NK-92 (cell line): ENCODE measurements around the gene SYT17.
"Not testable (repeated sequence)": the region's sequence is repeated elsewhere in the genome, so short reads cannot be mapped to it uniquely, and the experiment has no call there.

ENCODE experiments used
- DNase-seq: peaks from one replicate; lab custom pipeline; 2025; ENCODE audit not compliant: unreplicated experiment; lab: John Stamatoyannopoulos, UW

The SYT17 gene

GRCh38 chr16:19173059-19173458, 5.0 kb downstream of the SYT17 start:
- DNase-seq: no peak

- DNase-seq: no peak
Measured at GRCh38 chr16:19173649-19174383, 5.8 kb downstream of the SYT17 start.

GRCh38 chr16:19174478-19174877, 6.4 kb downstream of the SYT17 start:
- no peak for DNase-seq

GRCh38 chr16:19175492-19176262, 7.6 kb downstream of the SYT17 start:
- no peak for DNase-seq

DNA sequence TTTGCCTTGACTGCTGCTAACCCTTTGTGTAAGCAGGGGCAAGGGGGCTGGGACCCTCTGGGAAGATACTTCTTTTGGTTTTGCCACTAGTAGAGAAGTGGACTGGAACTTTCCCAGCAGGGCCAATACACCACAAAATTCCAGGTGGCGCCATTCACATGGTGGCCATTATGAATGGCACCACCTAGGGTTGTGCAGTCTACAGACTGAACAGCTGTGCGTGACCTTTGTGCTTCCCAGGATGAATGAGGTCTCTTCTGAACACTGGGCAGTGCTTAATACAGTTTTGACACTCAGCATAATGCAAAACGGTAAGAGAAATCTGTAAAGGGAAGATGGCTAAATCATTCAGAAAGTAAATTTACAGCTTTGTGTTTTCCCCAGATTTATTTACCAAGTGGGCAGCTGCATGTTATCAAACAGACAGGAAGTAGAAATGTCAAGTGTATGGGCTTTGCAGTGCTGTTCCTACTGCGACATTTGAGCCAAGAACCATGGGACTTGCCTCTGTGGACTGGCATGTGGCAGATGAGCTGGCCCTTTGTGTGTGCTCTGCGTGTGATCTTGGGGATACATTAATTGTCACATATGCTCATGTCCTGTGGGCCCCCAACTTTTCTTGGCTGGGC, 9.2 kb downstream of the SYT17 start:
- no peak for DNase-seq

DNA sequence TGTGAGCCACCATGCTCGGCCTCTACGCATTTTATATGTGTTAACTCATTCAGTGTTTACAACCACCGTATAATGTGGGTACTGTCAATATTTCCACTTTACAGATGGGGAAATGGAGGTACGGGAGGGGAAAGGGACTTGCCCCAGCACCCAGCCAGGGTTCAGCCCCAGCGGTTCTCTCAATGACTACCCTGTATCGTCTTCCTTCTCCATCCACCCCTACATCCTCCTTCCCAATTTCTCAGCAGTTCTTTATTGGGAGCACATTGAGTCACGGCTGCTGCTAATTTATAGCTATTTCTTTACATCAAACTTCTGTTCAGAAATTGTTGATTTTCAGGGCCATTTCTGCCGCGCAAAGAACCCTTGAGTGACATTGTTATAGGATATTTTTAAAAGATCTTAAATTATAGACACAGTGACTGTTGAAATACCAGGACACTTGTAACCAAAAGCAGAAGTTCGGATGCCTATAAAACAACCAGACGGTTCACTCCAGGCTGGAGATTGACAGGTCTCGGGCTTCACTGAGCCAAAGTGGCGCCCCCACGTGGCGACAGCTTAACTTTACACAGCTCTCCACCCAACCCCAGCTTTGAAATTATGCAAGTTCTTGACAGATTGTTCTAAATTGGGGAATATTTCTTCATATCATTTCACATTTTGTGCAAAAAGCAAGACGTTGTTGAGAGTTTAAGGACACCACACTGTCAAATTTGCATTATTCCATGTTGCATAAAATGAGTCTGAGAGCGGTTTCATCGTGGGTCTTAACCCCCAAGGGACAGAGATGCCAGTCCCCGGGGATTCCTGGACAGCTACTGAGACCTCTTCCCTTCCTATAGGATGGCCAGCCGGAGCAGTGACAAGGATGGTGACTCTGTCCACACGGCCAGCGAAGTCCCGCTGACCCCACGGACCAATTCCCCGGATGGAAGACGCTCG, 11.8 kb downstream of the SYT17 start:
- DNase-seq: no peak

DNA sequence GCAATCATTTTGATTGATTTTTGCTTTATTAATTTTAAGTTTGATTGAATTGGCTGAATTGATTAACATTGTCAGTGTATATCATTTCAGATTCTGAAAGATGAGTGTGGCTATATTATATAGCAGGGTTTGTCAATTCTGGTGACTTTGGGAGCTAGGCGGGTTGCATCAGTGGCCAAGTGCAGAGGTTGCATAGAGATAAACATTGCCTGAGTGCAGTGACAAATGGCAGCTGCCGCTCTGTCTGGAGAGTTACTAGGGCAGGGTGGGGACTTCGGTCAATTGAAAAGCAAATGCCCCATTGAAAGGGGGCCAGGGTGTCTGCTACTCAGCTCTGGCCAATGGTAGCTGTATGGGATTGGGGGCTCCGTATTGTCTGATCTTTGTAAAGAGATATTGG, 12.7 kb downstream of the SYT17 start:
- no peak for DNase-seq

GRCh38 chr16:19182481-19182880, 14.4 kb downstream of the SYT17 start:
- DNase-seq: no peak

DNA sequence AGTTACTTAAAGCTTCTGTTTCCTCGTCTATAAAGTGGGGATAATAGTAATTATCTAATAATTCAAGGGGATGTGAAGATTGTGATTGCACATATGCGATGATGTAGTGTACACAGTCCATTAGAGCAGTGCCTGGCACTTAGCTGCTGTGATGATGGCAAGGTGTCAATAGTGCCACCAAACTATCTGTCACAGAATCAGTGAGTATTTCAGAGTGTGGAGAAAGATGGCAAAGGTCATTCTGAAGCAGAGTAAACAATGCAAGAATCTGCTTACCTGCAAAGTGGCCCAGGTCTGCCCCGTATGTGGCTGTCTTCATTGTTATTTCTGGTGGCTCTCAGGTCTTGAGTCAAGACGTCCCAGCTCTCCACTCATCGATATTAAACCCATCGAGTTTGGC, 15.1 kb downstream of the SYT17 start:
- DNase-seq: no peak

- no peak for DNase-seq
Measured at GRCh38 chr16:19184823-19185509, 16.9 kb downstream of the SYT17 start.

DNA sequence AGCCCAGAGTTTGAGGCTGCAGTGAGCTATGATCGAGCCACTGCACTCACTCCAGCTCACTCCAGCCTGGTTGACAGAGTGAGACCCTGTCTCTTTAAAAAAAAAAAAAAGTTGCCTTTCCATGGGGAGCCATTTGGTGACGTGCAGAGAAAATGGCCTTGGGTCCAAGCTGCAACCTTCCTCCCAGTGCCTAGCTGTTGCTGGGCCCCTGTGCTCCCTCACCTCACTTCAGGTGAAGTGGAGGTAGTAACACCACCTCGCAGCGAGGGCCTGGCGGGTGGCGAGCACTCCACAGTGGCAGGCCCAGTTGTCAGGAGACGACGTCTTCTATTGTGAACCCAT, 17.4 kb downstream of the SYT17 start:
- DNase-seq: no peak

DNA sequence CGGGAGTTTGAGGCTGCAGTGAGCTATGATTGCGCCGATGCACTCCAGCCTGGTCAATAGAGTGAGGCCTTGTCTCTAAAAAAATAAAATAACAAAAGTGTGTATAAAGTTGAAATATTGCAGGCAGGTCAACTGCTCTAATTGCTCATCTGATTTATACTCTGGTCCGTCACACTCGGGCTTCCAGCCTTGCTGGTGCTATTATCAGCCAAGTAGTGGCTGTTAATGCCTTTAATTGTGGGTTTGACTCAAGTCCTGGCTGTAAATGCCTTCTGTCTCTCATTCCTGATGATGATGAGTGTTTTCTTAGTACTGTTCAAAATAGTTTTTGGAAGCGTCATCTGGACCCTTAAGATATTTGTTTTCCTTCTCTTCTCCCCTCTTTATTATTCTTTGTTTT, 18.4 kb downstream of the SYT17 start:
- DNase-seq: no peak

DNA sequence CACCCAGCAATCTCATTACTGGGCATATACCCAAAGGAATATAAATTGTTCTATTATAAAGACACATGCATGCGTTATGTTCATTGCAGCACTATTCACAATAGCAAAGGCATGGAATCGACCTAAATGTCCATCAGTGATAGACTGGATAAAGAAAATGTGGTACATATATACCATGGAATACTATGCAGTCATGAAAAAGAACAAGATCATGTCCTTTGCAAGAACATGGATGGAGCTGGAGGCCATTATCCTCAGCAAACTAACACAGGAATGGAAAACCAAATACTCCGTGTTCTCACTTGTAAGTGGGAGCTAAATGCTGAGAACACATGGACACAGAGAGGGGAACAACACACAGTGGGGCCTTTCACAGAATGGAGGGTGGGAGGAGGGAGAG, 19.9 kb downstream of the SYT17 start:
- not testable (repeated sequence) for DNase-seq

- no peak for DNase-seq
Measured at GRCh38 chr16:19188406-19188805, 20.4 kb downstream of the SYT17 start.

- DNase-seq: no peak
Measured at GRCh38 chr16:19192865-19193264, 24.8 kb downstream of the SYT17 start.

GRCh38 chr16:19196871-19197270, 28.8 kb downstream of the SYT17 start:
- no peak for DNase-seq

DNA sequence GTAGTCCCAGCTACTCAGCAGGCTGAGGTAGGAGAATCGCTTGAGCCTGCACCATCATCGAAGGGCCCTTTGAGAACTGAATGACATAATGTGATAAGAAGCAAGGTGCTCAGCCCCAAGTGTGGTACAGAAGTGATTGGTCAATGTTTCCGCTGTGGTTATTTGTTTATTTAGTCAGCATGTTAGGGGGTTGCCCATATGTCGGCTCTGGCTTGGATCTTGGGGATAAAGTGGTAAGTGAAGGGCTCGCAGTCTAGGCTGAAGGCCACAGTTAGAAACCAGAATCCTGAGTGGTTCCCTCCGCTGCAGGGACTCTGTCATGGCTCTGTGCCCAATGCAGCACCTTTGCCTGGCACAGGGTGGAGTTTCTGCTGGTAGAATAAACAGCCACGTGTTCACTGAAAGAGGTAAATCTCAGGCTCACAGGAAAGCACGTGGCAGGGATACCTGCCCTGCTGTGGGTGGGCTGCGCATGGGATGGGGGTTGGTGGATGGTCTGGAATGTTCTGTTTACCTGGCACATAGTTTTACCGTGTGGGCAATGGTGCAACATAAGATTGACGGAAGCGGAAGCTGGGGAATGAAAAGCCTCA, 35.4 kb downstream of the SYT17 start:
- DNase-seq: no peak

DNA sequence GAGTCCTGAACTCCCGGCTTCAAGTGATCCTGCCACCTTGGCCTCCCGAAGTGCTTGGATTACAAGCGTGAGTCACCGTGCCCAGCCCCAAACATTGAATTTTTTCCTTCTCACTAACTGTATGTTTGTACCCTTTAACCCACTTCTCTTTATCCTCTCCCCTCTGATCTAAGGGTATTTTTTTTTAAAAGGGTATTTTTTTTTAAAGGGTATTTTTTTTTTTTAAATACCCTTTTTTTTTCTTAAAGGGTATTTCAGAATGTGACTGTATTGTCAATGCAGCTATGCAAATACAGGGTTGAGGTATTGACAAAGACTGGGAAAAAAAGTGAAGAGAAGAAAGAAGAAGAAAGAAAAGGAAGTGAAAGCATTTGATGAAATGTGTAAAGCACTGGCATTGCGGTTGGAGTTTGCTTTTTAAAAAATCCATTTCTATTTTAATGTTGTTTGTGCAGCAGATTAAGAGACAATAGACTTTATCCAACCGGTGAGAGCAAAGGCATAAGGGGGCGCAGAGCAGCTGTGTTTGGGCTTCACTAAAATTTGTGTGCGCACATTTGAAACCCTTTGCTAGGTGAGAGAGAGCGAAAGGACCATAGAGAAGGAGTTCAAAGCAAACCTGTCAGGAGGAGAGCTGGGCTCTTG, 42.4 kb downstream of the SYT17 start:
- no peak for DNase-seq

- DNase-seq: no peak
Measured at GRCh38 chr16:19210968-19211367, 42.9 kb downstream of the SYT17 start.

DNA sequence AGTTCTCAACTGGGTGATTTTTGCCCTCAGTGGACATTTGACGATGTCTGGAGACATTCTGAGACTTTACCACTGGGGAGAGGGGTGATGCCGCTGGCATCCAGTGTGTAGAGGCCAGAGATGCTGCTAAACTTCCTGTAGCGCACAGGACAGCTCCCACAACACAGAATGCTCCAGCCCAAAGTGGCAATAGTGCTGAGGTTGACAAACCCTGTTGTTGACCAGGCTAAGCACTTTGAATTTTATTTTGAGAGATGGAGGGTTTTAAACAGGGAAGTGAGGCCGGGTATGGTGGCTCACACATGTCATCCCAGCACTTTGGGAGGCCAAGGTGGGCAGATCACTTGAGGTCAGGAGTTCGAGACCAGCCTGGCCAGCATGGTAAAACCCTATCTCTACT, 44.0 kb downstream of the SYT17 start:
- no peak for DNase-seq
